Measurements from ENCODE around the gene NADK. TPM values are rescaled to one million over a fixed set of nuclear protein-coding genes. Genes with fewer than 3 reads are reported as not detected.

NADK gene
- 106 and 122 TPM in 2 replicates for total RNA-seq

DNA sequence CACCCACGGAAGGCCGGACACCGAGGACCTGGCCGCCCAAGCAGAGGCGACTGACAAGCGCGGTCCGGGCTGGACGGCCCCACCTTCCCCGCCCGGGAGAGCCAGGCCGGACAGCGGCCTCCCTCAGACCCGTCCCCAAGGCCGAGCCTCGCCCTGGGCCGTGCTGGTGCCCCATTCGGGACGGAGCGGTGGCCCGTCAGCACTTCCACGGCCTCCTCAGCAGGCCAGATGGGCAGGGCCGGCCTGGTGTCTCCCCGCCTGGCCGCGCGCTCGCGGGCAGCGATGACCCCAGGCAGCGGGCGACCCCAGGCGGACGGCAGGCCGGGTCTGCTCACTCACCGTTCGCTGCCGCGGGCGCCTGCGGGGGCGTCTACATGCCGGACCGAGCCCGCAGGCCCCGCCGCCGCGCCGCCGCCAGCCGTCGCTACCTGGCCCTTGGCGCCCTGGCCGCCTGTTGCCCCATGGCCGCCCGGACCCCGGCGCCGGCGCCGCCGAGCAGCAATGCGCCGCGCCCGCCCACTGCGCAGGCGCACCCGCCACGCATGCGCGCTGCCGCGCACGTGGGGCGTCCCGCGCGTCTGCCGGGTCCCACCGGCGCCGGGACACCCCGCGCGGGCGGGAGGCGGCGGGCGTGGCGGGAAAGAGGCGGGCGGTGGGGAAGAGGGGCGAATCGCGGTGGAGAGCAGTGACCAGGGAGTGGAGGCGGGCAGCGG is at the start of gene NADK:
Gene NADK, minus strand, starts transcription at position 521 of the 713 bp plus-strand sequence. CDS start 13,064 bp downstream, outside the sequence.
- Mint-ChIP-seq H3K27me3 (no peaks in the 10 kb centered on the region), H3K4me1 (peaks cover 76% of the 10 kb centered on the region), H3K9me3 (no peaks in the 10 kb centered on the region), H3K27ac (peak within 1 kb of the TSS; percentile 95), H3K4me3 (peak within 1 kb of the TSS; percentile 85), H3K36me3 (ENCODE audit: low read depth) (peaks cover 11% of the 10 kb centered on the region)
- CTCF ChIA-PET = interaction anchor here (1.7 to 2.8 kb wide), 3 partner anchors 123 to 131 kb away, joined by 4 to 17 read pairs (median 8); no protein-coding TSS in a partner anchor
- peak; percentile 90 for DNase-seq
- peak; percentile 29 for ATAC-seq (ENCODE audit: low read depth)
- POLR2A ChIA-PET = interaction anchor here (0.5 to 2.4 kb wide), 8 partner anchors 11 to 267 kb away, joined by 3 to 29 read pairs (median 3); partner anchors contain the start of gene ATAD3A
- TF ChIP-seq, protein P1, sequence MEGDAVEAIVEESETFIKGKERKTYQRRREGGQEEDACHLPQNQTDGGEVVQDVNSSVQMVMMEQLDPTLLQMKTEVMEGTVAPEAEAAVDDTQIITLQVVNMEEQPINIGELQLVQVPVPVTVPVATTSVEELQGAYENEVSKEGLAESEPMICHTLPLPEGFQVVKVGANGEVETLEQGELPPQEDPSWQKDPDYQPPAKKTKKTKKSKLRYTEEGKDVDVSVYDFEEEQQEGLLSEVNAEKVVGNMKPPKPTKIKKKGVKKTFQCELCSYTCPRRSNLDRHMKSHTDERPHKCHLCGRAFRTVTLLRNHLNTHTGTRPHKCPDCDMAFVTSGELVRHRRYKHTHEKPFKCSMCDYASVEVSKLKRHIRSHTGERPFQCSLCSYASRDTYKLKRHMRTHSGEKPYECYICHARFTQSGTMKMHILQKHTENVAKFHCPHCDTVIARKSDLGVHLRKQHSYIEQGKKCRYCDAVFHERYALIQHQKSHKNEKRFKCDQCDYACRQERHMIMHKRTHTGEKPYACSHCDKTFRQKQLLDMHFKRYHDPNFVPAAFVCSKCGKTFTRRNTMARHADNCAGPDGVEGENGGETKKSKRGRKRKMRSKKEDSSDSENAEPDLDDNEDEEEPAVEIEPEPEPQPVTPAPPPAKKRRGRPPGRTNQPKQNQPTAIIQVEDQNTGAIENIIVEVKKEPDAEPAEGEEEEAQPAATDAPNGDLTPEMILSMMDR (IDR thresholded peaks at IDR 0.05) = no peak
- intact Hi-C loops (cut with micrococcal nuclease) = loop anchor here (1.0 to 10.0 kb wide), 5 partner anchors 54 to 807 kb away; partner anchors contain the start of genes ATAD3A and PRXL2B

DNA sequence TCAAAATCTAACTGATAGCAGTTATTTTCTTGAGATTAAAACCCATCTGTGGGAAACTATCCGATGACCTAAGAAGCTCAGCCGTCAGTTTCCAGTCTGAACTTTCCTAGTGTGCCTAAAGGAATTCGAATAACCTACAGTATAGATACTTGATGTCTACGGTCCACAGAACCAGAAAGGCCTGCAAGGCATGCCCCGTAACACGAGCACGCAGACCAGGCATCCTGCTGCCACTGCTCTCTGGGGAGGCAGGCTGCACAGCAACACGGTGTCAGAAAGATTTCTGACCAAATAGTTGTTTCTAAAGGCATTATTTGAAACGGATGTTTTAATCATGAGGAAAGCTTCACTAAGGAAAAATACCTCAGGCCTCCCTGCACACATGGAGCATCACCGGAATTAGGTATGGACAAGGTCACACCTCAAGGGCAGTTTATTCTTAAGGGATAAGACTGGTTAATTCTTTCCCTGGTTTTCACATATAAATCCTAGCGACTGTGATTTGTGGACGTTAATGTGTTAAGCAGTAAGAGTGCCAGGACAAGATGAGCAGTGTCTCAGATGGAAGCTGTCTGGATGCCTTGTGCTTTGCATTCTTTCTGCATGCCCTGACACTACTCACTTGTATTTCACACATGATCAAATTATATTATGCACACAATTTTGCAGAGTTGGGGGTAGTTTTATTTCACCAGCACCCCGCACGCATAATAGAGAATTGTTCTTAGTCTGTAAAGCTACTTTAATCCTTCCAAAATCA is 49.0 kb upstream of the NADK start:
- POLR2A ChIA-PET = interaction anchor here (0.7 to 1.2 kb wide), 2 partner anchors 47 to 64 kb away, joined by 3 read pairs; no protein-coding TSS in a partner anchor
- Mint-ChIP-seq H3K27ac (peak overlapping the region; percentile 30), H3K9me3 (no peaks in the 10 kb centered on the region), H3K36me3 (ENCODE audit: low read depth) (peaks cover 59% of the 10 kb centered on the region), H3K27me3 (no peaks in the 10 kb centered on the region), H3K4me3 (no peak overlapping the region), H3K4me1 (peaks cover 44% of the 10 kb centered on the region)
- CTCF ChIA-PET = interaction anchor here (0.8 to 1.3 kb wide), 2 partner anchors 72 to 79 kb away, joined by 3 read pairs; no protein-coding TSS in a partner anchor
- intact Hi-C loops (cut with micrococcal nuclease) = loop anchor here (5.0 kb wide), 1 partner anchor 35 kb away; no protein-coding TSS in a partner anchor
- DNase-seq (no peak), ATAC-seq (ENCODE audit: low read depth) (no peak)
- TF ChIP-seq, protein P1 (IDR thresholded peaks at IDR 0.05) = no peak

DNA sequence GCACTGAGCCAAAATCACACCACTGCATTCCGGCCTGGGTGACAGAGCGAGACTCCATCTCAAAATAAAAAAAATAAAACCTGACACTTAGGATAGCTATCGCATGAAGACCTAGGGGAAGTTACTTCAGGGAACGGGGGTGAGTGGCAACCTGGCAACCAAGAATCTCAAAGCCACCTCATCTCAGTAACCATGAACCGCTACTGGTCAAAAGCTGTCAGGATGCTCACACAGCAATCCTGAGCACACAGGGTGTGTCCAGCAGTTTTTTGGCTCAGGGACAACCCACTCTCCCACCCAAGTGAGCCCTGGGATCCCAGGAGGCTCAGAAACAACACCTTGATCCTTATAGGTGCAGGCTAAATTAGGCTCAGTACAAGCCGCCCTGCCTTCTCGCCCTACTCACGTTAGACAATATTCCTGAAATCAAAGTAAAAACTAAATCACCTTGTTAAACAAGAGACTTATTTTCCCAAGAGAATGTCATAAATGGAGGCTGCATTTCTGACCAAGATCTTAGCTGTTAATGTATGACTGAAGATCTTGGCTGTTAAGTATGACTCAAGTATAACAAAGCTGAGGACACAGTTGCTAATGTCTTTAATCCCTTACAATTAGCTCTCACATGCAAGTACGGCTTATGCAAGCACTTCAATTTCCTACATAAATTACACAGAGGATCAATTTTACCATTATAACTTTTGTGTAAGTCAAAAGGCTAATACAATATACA is 48.3 kb upstream of the NADK start:
- no peak for ATAC-seq (ENCODE audit: low read depth)
- Mint-ChIP-seq H3K27ac (no peak overlapping the region), H3K4me1 (peaks cover 41% of the 10 kb centered on the region), H3K4me3 (no peak overlapping the region), H3K27me3 (no peaks in the 10 kb centered on the region), H3K9me3 (no peaks in the 10 kb centered on the region), H3K36me3 (ENCODE audit: low read depth) (peaks cover 59% of the 10 kb centered on the region)
- DNase-seq = no peak
- intact Hi-C loops (cut with micrococcal nuclease) = loop anchor here (5.0 kb wide), 1 partner anchor 36 kb away; no protein-coding TSS in a partner anchor
- TF ChIP-seq, protein P1 (IDR thresholded peaks at IDR 0.05) = no peak
- ChIA-PET POLR2A (interaction anchor here (0.7 to 1.2 kb wide), 2 partner anchors 46 to 65 kb away, joined by 3 read pairs; no protein-coding TSS in a partner anchor), CTCF (interaction anchor here (0.8 to 1.3 kb wide), 2 partner anchors 73 to 79 kb away, joined by 3 read pairs; no protein-coding TSS in a partner anchor)

GRCh38 chr1:1825217-1825616 is 46.9 kb upstream of the NADK start:
- H3K36me3 Mint-ChIP-seq (ENCODE audit: low read depth) = peaks cover 62% of the 10 kb centered on the region
- H3K9me3 Mint-ChIP-seq = no peaks in the 10 kb centered on the region
- H3K27me3 Mint-ChIP-seq = no peaks in the 10 kb centered on the region
- TF ChIP-seq, protein P1 (IDR thresholded peaks at IDR 0.05) = no peak
- no peak overlapping the region for H3K4me3 Mint-ChIP-seq
- ATAC-seq (ENCODE audit: low read depth) = no peak
- CTCF ChIA-PET = no interaction called here
- DNase-seq = no peak
- no peak overlapping the region for H3K27ac Mint-ChIP-seq
- POLR2A ChIA-PET = no interaction called here
- peaks cover 48% of the 10 kb centered on the region for H3K4me1 Mint-ChIP-seq
- intact Hi-C loops (cut with micrococcal nuclease) = loop anchor here (5.0 kb wide), 1 partner anchor 37 kb away; no protein-coding TSS in a partner anchor
